KOPT-K1 (cell line): Measurements from ENCODE around the gene SBF2.

ENCODE experiments used
- H3K27ac ChIP-seq: fragments of 200-600 bp; sonication (generic); 2 replicates; pipeline ENCODE4 v1.5.1; 2016; ENCODE audit warnings: antibody characterized with exemption, mild to moderate bottlenecking, low read depth, low read length; ENCODE audit not compliant: poor library complexity, severe bottlenecking
- H3K36me3 ChIP-seq: fragments of 200-600 bp; sonication (generic); 2 replicates; pipeline ENCODE4 v1.5.1; 2017; ENCODE audit warnings: antibody characterized with exemption, mild to moderate bottlenecking, low read length, moderate library complexity; ENCODE audit not compliant: insufficient read depth
- H3K9me3 ChIP-seq: fragments of 200-600 bp; sonication (generic); 2 replicates; pipeline ENCODE4 v1.5.1; 2017; ENCODE audit warnings: antibody characterized with exemption, low read length, mild to moderate bottlenecking; ENCODE audit not compliant: insufficient read depth, poor library complexity, severe bottlenecking

Gene SBF2

DNA sequence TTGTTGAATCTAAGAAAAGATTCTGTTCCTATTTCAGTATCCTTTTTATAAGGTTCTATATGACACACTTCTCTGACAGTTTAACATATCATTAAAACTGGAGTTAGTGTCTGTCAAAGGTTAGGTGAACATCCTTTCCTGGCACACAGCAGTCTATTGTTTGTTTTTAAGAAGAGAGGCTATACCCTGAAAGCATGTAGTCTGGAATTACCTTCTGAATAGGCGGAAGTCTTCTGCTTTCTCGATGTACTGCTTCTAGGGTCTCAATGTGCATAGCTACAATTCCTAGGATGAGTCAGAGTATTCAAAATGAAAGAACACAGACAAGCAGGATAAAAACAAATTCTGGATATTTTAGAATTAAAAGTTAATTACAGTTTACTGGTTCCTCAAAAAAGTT lies 441.6 kb downstream of the SBF2 start:
- H3K9me3 ChIP-seq = no peaks in the 10 kb centered on the region
- H3K27ac ChIP-seq = no peak overlapping the region
- H3K36me3 ChIP-seq = no peaks in the 10 kb centered on the region

DNA sequence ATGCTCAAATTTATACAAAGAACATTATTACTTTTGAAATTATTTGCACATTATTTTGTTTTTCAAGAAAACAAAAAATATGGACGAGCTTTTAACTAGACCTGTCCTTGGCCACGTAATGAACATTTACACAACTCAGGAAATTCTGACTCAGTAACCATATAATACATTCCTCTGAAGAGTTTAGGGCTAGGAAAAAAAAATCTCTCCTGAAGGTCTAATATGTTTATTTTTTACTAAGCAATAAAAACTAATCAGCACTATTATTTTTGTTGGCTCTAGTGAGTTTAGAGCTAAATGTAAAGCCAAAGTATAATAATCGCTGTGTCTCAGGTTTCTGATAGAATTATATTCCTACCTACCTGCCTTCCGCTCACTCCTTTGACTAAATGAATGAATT lies 442.7 kb downstream of the SBF2 start:
- H3K36me3 ChIP-seq = no peaks in the 10 kb centered on the region
- H3K9me3 ChIP-seq = no peaks in the 10 kb centered on the region
- H3K27ac ChIP-seq = no peak overlapping the region

DNA sequence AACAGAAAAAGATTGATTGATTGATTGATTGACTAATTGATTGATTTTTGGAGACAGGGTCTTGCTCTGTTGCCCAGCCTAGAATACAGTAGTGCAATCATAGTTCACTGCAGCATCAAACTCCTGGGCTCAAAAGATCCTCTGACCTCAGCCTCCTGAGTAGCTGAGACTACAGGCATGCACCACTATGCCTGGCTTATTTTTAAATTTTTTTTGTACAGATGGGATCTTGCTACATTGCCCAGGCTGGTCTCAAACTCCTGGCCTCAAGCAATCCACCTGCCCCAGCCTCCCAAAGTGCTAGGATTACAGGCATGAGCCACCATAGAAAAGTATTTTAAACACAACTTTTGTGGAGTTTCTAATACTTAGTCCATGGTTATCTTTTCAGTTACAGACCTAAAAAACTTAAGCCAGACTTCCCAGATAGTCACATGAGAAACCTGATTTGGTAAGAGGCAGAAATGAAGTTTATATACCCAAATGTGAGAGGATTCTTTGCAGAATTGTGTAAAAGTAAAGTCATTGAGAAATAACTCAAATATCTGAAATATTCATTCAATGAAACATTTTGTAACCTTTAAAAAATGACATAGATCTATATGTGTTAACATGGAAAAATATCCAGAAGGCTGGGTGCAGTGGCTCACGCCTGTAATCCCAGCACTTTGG lies 443.7 kb downstream of the SBF2 start:
- H3K36me3 ChIP-seq = no peaks in the 10 kb centered on the region
- H3K27ac ChIP-seq = no peak overlapping the region
- H3K9me3 ChIP-seq = no peaks in the 10 kb centered on the region

DNA sequence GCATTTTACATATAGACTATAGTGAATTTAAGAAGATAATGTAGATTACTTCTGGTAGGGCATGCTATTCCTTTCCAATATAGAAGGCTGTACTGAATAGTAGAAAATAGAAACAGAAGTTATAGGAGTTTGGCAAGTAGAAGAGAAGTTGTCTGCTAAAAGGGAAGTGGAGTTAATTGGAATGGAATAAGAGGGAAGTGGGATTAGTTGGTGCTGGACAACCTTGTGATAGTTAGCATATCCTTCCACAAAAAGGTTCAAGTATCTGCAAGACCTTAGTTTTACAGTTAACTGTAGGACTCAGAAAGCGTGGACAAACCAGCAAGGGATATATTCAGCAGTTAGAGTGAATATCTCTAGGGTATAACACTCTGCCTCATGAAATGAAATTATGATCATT lies 444.6 kb downstream of the SBF2 start:
- Histone ChIP-seq H3K27ac (no peak overlapping the region), H3K36me3 (no peaks in the 10 kb centered on the region), H3K9me3 (no peaks in the 10 kb centered on the region)

DNA sequence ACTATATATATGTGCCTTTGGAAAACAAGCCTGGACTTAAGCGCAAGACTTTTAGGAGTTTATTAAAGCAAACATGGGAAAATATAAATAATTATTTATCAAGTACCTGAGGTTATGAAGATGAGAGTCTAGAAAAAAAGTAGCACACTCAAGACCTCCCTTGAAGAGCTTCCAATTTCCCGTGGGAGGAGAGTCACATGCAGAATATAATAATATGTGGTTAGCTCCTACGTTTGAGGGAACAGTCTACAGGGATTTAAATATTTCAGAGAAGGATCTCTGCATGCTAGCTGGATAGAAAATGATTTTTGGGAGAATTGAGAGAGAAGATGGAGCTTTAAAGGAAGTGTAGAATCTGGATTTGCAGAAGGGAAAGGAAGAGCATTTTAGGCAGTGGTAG lies 446.4 kb downstream of the SBF2 start:
- Histone ChIP-seq H3K27ac (no peak overlapping the region), H3K9me3 (no peaks in the 10 kb centered on the region), H3K36me3 (no peaks in the 10 kb centered on the region)

DNA sequence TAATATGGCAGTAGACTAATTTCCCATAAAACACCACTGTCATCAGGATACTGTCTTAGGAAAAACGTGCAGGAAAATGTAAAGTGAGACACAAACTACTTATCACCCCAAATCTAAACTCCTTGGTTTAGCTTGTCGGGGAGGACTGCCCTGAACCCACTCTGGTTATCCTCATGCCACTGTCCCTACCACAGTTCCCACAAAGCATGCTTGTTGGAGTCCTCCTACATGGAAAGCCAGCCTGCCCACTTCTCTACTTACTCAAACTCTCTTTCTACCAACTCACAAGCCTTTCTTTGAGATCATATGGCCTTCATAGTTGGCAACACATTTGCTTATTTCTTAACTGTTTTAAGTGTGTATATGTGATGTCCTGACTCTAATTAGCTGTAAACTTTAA lies 451.1 kb downstream of the SBF2 start:
- Histone ChIP-seq H3K27ac (no peak overlapping the region), H3K36me3 (no peaks in the 10 kb centered on the region), H3K9me3 (no peaks in the 10 kb centered on the region)

DNA sequence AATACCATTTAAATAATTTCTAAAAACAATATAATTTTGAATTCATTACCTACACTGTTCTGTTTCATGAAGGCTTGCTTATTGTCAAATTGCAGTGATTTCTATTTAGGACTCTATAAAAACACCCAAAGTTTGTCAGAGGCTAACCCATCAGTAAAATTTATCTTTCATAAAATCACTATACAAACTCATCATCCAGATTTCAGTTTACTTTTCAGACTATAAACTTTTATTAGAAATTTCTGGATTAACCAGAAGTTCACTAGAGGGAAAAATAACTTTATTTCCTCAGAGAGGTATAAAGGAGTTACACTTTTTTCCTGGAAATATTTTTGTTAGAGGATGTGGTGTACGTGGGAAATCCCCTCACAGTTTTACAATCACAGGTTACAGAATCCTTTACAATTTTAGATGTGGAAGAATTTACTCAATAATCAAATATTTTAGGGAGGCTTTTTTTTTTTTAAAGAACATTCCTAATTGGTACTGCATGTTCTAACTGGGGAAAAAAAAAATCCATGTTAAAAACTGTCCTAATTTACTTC lies 453.5 kb downstream of the SBF2 start:
- no peak overlapping the region for H3K27ac ChIP-seq
- H3K9me3 ChIP-seq = no peaks in the 10 kb centered on the region
- H3K36me3 ChIP-seq = no peaks in the 10 kb centered on the region

DNA sequence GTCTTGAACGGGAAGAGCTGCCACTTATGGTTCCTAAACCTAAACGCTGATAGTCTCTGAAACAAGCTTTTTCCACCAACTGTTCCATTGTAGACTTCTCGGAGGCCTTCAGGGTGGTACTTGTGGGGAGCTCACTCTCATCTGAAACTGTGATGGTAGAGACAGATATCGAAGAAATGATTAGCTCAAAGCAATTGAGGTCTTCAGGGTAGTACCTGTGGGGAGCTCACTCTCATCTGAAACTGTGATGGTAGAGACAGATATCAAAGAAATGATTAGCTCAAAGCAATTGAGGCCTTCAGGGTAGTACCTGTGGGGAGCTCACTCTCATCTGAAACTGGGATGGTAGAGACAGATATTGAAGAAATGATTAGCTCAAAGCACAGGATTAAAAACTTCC lies 454.5 kb downstream of the SBF2 start:
- Histone ChIP-seq H3K36me3 (no peaks in the 10 kb centered on the region), H3K9me3 (no peaks in the 10 kb centered on the region), H3K27ac (no peak overlapping the region)

DNA sequence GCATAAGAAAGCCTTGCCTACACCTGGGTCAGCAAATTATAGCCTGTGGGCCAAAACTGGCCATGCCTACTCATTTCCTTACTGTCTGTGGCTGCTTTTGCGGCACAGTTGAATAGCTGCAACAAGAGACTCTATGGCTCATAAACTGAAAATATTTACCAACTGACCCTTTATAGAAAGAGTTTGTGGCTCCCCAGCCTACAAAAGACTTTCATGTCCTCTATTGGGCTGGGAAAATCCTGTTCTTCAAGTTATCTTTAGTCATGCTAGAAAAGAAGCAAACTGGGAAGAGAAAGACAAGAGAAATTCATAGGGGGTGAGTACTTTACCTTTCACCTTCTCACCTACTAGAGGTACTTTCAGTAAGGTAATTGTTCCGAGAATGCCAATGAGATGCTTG lies 455.1 kb downstream of the SBF2 start:
- H3K9me3 ChIP-seq = no peaks in the 10 kb centered on the region
- no peak overlapping the region for H3K27ac ChIP-seq
- no peaks in the 10 kb centered on the region for H3K36me3 ChIP-seq

DNA sequence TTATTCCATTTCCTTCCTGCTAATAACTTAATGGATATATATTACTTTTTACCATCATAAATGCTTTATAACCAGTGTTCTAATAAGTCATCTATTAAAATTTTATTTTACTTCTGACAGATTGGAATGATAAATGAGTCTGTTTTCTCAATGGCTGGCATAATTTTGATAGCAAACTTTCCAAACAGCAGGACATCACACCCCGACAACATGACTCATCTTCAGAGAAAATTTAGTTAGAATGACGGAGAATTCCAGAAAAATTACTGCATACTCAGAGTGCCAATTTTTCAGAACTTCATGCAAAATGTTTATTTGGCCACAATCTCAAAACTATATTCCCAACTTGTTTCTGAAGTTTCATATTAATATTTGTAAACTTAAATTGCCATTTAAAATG lies 455.8 kb downstream of the SBF2 start:
- Histone ChIP-seq H3K27ac (no peak overlapping the region), H3K36me3 (no peaks in the 10 kb centered on the region)

DNA sequence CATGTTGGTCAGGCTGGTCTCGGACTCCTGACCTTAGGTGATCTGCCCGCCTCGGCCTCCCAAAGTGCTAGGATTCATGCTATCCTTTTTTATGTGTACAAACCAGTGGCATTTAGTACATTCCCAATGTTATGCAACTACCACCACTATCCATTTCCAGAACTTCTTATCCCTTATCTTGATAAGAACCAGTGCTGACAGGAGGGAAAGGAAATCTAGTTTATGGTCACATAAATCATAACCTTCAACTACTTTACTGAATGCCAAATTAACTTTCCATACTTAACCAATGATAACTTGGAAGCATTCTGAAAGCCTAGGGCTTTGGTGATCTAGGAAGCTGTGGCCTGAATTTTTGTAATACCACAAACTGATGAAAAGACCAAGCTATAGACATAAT lies 459.7 kb downstream of the SBF2 start:
- H3K36me3 ChIP-seq = no peaks in the 10 kb centered on the region
- no peaks in the 10 kb centered on the region for H3K9me3 ChIP-seq
- H3K27ac ChIP-seq = no peak overlapping the region

More for the DNA sequence above, 455.8 kb downstream of the SBF2 start:
- no peaks in the 10 kb centered on the region for H3K9me3 ChIP-seq

DNA sequence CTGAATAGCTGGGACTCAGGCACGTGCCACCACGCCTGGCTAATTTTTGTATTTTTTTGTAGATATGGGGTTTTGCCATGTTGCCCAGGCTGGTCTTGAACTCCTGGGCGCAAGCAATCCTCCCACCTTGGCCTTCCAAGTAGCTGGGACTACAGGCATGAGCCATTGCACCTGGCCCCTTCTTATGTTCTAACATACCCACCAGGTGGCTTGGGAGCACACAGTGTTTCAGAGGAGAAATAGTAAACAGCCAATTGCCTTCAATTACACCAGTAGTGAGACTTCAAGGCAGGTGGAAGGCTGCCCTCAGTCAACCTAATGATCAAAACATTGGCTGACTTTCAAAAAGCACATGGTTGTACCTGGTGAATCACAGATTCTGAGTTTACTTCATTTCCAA lies 462.9 kb downstream of the SBF2 start:
- Histone ChIP-seq H3K9me3 (no peaks in the 10 kb centered on the region), H3K36me3 (no peaks in the 10 kb centered on the region), H3K27ac (no peak overlapping the region)

DNA sequence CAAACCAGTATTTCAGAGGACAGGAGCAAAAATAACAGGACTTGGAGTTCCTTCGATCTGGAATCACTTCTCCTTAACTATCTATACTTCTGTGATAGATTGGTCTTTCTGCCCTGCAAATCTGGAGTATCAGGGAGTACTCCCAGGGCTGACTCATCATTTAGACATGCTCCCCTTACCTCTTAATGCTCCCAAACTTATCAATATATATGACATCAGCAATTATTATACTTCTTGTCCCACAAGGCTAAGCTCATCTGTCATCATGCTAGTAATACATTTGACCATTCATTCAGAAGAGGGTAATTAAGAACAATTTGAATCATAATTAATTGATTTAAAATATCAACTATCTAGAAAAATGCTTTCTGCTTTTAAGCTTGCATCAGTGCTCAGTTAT lies 466.3 kb downstream of the SBF2 start:
- Histone ChIP-seq H3K27ac (no peak overlapping the region), H3K9me3 (no peaks in the 10 kb centered on the region), H3K36me3 (no peaks in the 10 kb centered on the region)

DNA sequence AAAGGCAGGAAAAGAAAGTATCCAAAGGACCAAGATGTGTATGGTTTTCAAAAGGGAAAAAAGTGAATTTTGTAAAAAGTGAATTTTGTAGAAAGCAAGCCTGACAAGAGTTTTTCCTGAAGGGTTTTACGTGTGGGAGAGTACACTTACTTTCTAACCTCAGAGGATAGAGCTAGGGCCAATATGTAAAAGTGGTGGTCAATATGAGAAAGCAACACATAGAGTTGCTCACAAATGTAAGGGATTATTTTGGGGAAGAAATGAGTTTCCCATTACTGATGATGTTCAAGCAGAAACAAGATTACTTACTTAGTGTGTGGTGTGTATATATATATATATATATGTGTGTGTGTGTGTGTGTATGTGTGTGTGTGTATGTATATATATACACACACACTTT lies 467.6 kb downstream of the SBF2 start:
- Histone ChIP-seq H3K36me3 (no peaks in the 10 kb centered on the region), H3K9me3 (no peaks in the 10 kb centered on the region), H3K27ac (no peak overlapping the region)

DNA sequence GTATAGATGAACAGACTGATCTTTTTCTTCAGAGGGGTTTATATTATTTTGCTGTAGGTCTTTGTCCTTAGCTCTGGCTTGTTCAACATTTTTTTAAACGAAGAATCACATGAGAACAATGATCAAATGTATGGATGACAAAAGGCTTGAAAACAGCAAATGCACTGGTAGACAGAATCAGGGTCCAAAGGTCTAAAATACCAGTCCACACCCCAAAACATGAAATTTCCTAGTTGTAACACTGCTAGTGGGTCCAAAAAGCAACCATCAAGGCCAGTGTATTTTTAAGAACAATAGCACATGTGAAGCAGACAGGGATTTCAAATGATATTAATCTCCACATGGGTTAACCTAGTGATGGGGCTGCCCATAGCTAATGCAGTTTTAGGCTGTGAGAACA lies 468.1 kb downstream of the SBF2 start:
- Histone ChIP-seq H3K36me3 (no peaks in the 10 kb centered on the region), H3K27ac (no peak overlapping the region), H3K9me3 (no peaks in the 10 kb centered on the region)

DNA sequence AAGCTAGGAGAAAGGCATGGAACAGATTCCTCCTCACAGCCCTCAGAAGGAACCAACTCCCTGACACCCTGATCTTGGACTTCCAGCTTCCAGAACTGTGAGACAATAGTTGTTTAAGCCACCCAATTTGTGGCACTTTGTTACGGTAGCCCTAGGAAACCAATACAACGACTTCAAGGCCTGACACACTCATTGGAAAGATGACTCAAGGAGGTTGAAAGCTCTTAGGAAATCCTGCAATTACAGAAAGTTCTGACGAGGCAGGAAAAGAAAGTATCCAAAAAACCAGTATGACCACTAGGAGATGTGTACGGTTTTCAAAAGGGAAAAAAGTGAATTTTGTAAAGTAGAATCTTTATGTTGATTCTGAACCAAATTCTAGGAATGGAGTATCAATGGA lies 468.7 kb downstream of the SBF2 start:
- no peak overlapping the region for H3K27ac ChIP-seq

More for the DNA sequence above, 468.7 kb downstream of the SBF2 start:
- no peaks in the 10 kb centered on the region for H3K36me3 ChIP-seq
- no peaks in the 10 kb centered on the region for H3K9me3 ChIP-seq
